ENCODE data around the gene PBX3.
A peak's percentile ranks its signal among the peaks of the same experiment; 100 is the strongest.

PBX3 gene

GRCh38 chr9:125826850-125827249 is 79.7 kb downstream of the PBX3 start:
- no peaks in the 10 kb centered on the region for H3K27me3 ChIP-seq (ENCODE audit: low read length)
- peaks cover 7% of the 10 kb centered on the region for H4K20me1 ChIP-seq (ENCODE audit: low read depth, low read length)
- no peaks in the 10 kb centered on the region for H3K9me2 ChIP-seq (replicated peaks; ENCODE audit: insufficient read depth, low read length)
- H2AFZ ChIP-seq (ENCODE audit: low read depth, low read length, severe bottlenecking) = no peak overlapping the region
- no peaks in the 10 kb centered on the region for H3K9me3 ChIP-seq (ENCODE audit: insufficient read depth, low read length)
- H3K79me2 ChIP-seq (ENCODE audit: insufficient read depth, low read length) = peaks cover 6% of the 10 kb centered on the region; the same call in 1 of the 2 replicates
- H3F3A ChIP-seq (ENCODE audit: insufficient read depth) = no peaks in the 10 kb centered on the region
- H3K4me3 ChIP-seq (ENCODE audit: insufficient read depth, low read length, poor library complexity, severe bottlenecking) = no peak overlapping the region
- no peak overlapping the region for H3K27ac ChIP-seq (ENCODE audit: low read depth, low read length)
- no peak overlapping the region for H3K4me2 ChIP-seq (ENCODE audit: low read depth, low read length, poor library complexity, severe bottlenecking)
- TF ChIP-seq EZH2phosphoT487 (conservative IDR thresholded peaks at IDR 0.05; ENCODE audit: low read length) = no peak
- no peak for TF ChIP-seq CTCF (IDR thresholded peaks at IDR 0.05; ENCODE audit: insufficient read depth, low read length, poor library complexity, severe bottlenecking)
- H3K9ac ChIP-seq (ENCODE audit: low read length) = no peak overlapping the region
- H3K36me3 ChIP-seq (ENCODE audit: low read length) = no peaks in the 10 kb centered on the region

DNA sequence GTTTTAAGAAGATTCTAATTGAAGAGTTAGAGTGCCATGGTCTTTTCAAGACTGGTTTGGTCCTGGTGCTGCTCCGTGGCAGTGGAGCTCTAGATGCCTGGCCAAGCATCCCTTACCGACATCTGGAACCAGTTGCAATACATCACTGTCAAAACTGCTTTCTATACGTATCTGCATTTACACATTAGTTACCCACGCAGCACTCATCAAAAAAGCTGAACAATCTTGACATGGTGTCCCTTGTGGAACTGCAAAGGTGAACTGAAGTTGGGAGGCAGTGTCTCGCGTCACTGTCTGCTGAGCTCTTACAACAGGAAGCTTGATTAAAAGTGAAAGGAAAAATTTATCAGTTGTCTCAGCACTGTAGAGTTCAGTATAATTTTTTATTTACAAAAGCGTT is 82.6 kb downstream of the PBX3 start:
- no peak overlapping the region for H2AFZ ChIP-seq (ENCODE audit: low read depth, low read length, severe bottlenecking)
- no peaks in the 10 kb centered on the region for H3K9me2 ChIP-seq (replicated peaks; ENCODE audit: insufficient read depth, low read length)
- 0 out of 2 replicates have a peak, but pooled peaks cover 4% of the 10 kb centered on the region for H3K79me2 ChIP-seq (ENCODE audit: insufficient read depth, low read length)
- H3K9ac ChIP-seq (ENCODE audit: low read length) = no peak overlapping the region
- H3K27me3 ChIP-seq (ENCODE audit: low read length) = no peaks in the 10 kb centered on the region
- H3K9me3 ChIP-seq (ENCODE audit: insufficient read depth, low read length) = no peaks in the 10 kb centered on the region
- TF ChIP-seq CTCF (IDR thresholded peaks at IDR 0.05; ENCODE audit: insufficient read depth, low read length, poor library complexity, severe bottlenecking) = no peak
- TF ChIP-seq EZH2phosphoT487 (conservative IDR thresholded peaks at IDR 0.05; ENCODE audit: low read length) = no peak
- H3K4me2 ChIP-seq (ENCODE audit: low read depth, low read length, poor library complexity, severe bottlenecking) = peak overlapping the region; percentile 28
- no peak overlapping the region for H3K4me3 ChIP-seq (ENCODE audit: insufficient read depth, low read length, poor library complexity, severe bottlenecking)
- no peaks in the 10 kb centered on the region for H3F3A ChIP-seq (ENCODE audit: insufficient read depth)
- H3K27ac ChIP-seq (ENCODE audit: low read depth, low read length) = no peak overlapping the region
- H3K36me3 ChIP-seq (ENCODE audit: low read length) = no peaks in the 10 kb centered on the region
- peaks cover 7% of the 10 kb centered on the region for H4K20me1 ChIP-seq (ENCODE audit: low read depth, low read length)

- peaks cover 7% of the 10 kb centered on the region for H4K20me1 ChIP-seq (ENCODE audit: low read depth, low read length)
- H3K27me3 ChIP-seq (ENCODE audit: low read length) = no peaks in the 10 kb centered on the region
- H3K36me3 ChIP-seq (ENCODE audit: low read length) = no peaks in the 10 kb centered on the region
- no peaks in the 10 kb centered on the region for H3F3A ChIP-seq (ENCODE audit: insufficient read depth)
- H3K4me3 ChIP-seq (ENCODE audit: insufficient read depth, low read length, poor library complexity, severe bottlenecking) = no peak overlapping the region
- TF ChIP-seq EZH2phosphoT487 (conservative IDR thresholded peaks at IDR 0.05; ENCODE audit: low read length) (no peak), CTCF (IDR thresholded peaks at IDR 0.05; ENCODE audit: insufficient read depth, low read length, poor library complexity, severe bottlenecking) (no peak)
- H3K4me2 ChIP-seq (ENCODE audit: low read depth, low read length, poor library complexity, severe bottlenecking) = no peak overlapping the region
- H3K9ac ChIP-seq (ENCODE audit: low read length) = no peak overlapping the region
- no peak overlapping the region for H2AFZ ChIP-seq (ENCODE audit: low read depth, low read length, severe bottlenecking)
- H3K9me2 ChIP-seq (replicated peaks; ENCODE audit: insufficient read depth, low read length) = no peaks in the 10 kb centered on the region
- H3K27ac ChIP-seq (ENCODE audit: low read depth, low read length) = no peak overlapping the region
- H3K79me2 ChIP-seq (ENCODE audit: insufficient read depth, low read length) = 0 out of 2 replicates have a peak, but pooled peaks cover 4% of the 10 kb centered on the region
- H3K9me3 ChIP-seq (ENCODE audit: insufficient read depth, low read length) = no peaks in the 10 kb centered on the region
Observed at GRCh38 chr9:125831054-125831453, 83.9 kb downstream of the PBX3 start.
